B cell (primary cell): ENCODE data around the gene OR8B8. TPM values are rescaled to one million over a fixed set of nuclear protein-coding genes. Genes with fewer than 3 reads are reported as not detected.

Experiments used
- ATAC-seq: fragments of 200-7000 bp; cut with Tn5 transposase; one replicate; pipeline ENCODE4 v1.10.0; 2021; ENCODE audit warnings: low read depth, mild to moderate bottlenecking, moderate number of reproducible peaks, moderate library complexity
- CTCF ChIA-PET: fragments of 350-600 bp; sonication (Branson Sonifier 250); formaldehyde crosslinking; loops from one replicate; lab custom pipeline; 2021; ENCODE audit warnings: antibody characterized with exemption, inconsistent platforms; lab: Charles Lee
- POLR2A ChIA-PET: fragments of 350-600 bp; sonication (Branson Sonifier 250); formaldehyde crosslinking; loops from one replicate; lab custom pipeline; 2021; ENCODE audit warnings: antibody characterized with exemption; lab: Charles Lee
- DNase-seq: peaks from one replicate; pipeline ENCODE4 v3.0.0; 2013
- H2AFZ ChIP-seq: 2 replicates; pipeline ENCODE4 v1.6.1; 2012; ENCODE audit warnings: mild to moderate bottlenecking, low read depth, low read length; ENCODE audit not compliant: insufficient read depth, poor library complexity, severe bottlenecking
- H3K27ac ChIP-seq, 2 donors: 1 replicate in 1 of 2; 2 replicates in 1 of 2; pipeline ENCODE4 v1.5.1; 2012 to 2013; ENCODE audit warnings: low read length in 2 of 2, mild to moderate bottlenecking in 2 of 2, moderate library complexity in 1 of 2
- H3K27me3 ChIP-seq, 4 experiments: fragments of 200-600 bp in 1 of 4; sonication (generic) in 1 of 4; replicated peaks in 1 of 4; 1 replicate in 2 of 4; 2 replicates in 2 of 4; pipeline versions ENCODE4 v1.6.1 to v1.7.0; 2013 to 2016; ENCODE audit warnings: low read length in 3 of 4, mild to moderate bottlenecking in 2 of 4, mixed read lengths in 1 of 4, moderate library complexity in 1 of 4; ENCODE audit not compliant: insufficient read depth in 4 of 4, control insufficient read depth in 3 of 4; ENCODE audit errors: control extremely low read depth in 1 of 4
- H3K36me3 ChIP-seq, 2 experiments: replicated peaks in 1 of 2; 1 replicate in 1 of 2; 2 replicates in 1 of 2; pipeline versions ENCODE4 v1.6.1 to v1.7.1; 2013; ENCODE audit warnings: low read length in 1 of 2; ENCODE audit not compliant: insufficient read depth in 2 of 2, control insufficient read depth in 1 of 2; ENCODE audit errors: control extremely low read depth in 1 of 2, extremely low read depth in 1 of 2
- H3K4me1 ChIP-seq, 2 donors: fragments of 200-600 bp in 1 of 2; sonication (generic) in 1 of 2; 1 replicate in 1 of 2; 2 replicates in 1 of 2; pipeline versions ENCODE4 v1.5.1 to v1.6.1; 2013 to 2017; ENCODE audit warnings: low read length in 2 of 2; ENCODE audit not compliant: control insufficient read depth in 2 of 2, insufficient read depth in 2 of 2
- H3K4me2 ChIP-seq: replicated peaks from 2 replicates; pipeline ENCODE3; 2012; ENCODE audit warnings: mild to moderate bottlenecking, low read depth, low read length; ENCODE audit not compliant: poor library complexity, severe bottlenecking
- H3K4me3 ChIP-seq, 5 experiments: fragments of 200-600 bp in 1 of 5; sonication (generic) in 1 of 5; 1 replicate in 3 of 5; 2 replicates in 2 of 5; pipeline versions ENCODE4 v1.5.1 to v1.7.0; 2011 to 2016; ENCODE audit warnings: low read length in 4 of 5, mild to moderate bottlenecking in 4 of 5, low read depth in 2 of 5, control low read depth in 1 of 5, moderate library complexity in 1 of 5; ENCODE audit not compliant: insufficient read depth in 1 of 5; ENCODE audit errors: control extremely low read depth in 1 of 5, extremely low read depth in 1 of 5
- H3K79me2 ChIP-seq: fragments of 200-600 bp; sonication (generic); one replicate; pipeline ENCODE4 v1.6.0; 2016; ENCODE audit warnings: low read length; ENCODE audit not compliant: control insufficient read depth, insufficient read depth
- H3K9ac ChIP-seq: fragments of 200-600 bp; sonication (generic); 2 replicates; pipeline ENCODE4 v1.6.1; 2017; ENCODE audit warnings: mild to moderate bottlenecking, low read length, moderate library complexity
- H3K9me3 ChIP-seq, 3 donors: one replicate each; pipeline versions ENCODE4 v1.6.1 to v1.7.1; 2013; ENCODE audit warnings: low read length in 2 of 3; ENCODE audit not compliant: control insufficient read depth in 2 of 3, insufficient read depth in 1 of 3; ENCODE audit errors: control extremely low read depth in 1 of 3
- H4K20me1 ChIP-seq: 2 replicates; pipeline ENCODE4 v1.6.0; 2012; ENCODE audit warnings: mild to moderate bottlenecking, low read length; ENCODE audit not compliant: insufficient read depth, control insufficient read depth, poor library complexity, severe bottlenecking
- H3K27ac Mint-ChIP-seq: one replicate; pipeline ENCODE4 v1.8.0; 2021; ENCODE audit warnings: mixed read lengths
- H3K27me3 Mint-ChIP-seq: one replicate; pipeline ENCODE4 v1.8.0; 2021; ENCODE audit warnings: mixed read lengths
- H3K4me1 Mint-ChIP-seq: one replicate; pipeline ENCODE4 v1.8.0; 2021; ENCODE audit warnings: mixed read lengths
- H3K4me3 Mint-ChIP-seq: one replicate; pipeline ENCODE4 v1.8.0; 2021; ENCODE audit warnings: mixed read lengths
- H3K9me3 Mint-ChIP-seq: one replicate; pipeline ENCODE4 v1.8.0; 2022; ENCODE audit warnings: mixed read lengths; ENCODE audit not compliant: insufficient read depth
- EZH2 ChIP-seq: IDR thresholded peaks from 2 replicates; pipeline ENCODE4 v1.6.1; 2012; ENCODE audit warnings: borderline replicate concordance, low read depth, mild to moderate bottlenecking, moderate library complexity, low read length; ENCODE audit not compliant: insufficient read depth, poor library complexity, severe bottlenecking
- WGBS: methylation state at CpG from one replicate; pipeline ENCODE4 v1.1.5; 2013; ENCODE audit warnings: missing lambda C conversion rate; ENCODE audit not compliant: insufficient coverage; 5-methylcytosine and 5-hydroxymethylcytosine counted together
- intact Hi-C: fragments of 100-400 bp; cut with micrococcal nuclease; formaldehyde crosslinking; loops from one replicate; pipeline ENCODE4 v1.10.0; 2022
- polyA plus RNA-seq: library from polyadenylated mRNA; depleted of rRNA; stranded (reverse); fragments of >200 nt; gene quantifications from 2 replicates; pipeline ENCODE4 v1.2.3, GENCODE V29; 2012
- total RNA-seq, 2 donors: library from RNA; stranded (reverse); fragments of 120-200 nt in 1 of 2; gene quantifications; 1 replicate in 1 of 2; 2 replicates in 1 of 2; pipeline versions ENCODE4 v1.2.3 to v1.2.4, GENCODE V29; 2013 to 2022
- TF ChIP-seq, protein P1 (sequence below): fragments of 200-600 bp; IDR thresholded peaks from one replicate; pipeline ENCODE4 v1.8.0; 2022; ENCODE audit warnings: antibody characterized with exemption, mild to moderate bottlenecking

Gene OR8B8
- total and polyA plus RNA-seq, 2 donors (not counting 1 experiment from before 2014, with no cell fraction given) = not detected

DNA sequence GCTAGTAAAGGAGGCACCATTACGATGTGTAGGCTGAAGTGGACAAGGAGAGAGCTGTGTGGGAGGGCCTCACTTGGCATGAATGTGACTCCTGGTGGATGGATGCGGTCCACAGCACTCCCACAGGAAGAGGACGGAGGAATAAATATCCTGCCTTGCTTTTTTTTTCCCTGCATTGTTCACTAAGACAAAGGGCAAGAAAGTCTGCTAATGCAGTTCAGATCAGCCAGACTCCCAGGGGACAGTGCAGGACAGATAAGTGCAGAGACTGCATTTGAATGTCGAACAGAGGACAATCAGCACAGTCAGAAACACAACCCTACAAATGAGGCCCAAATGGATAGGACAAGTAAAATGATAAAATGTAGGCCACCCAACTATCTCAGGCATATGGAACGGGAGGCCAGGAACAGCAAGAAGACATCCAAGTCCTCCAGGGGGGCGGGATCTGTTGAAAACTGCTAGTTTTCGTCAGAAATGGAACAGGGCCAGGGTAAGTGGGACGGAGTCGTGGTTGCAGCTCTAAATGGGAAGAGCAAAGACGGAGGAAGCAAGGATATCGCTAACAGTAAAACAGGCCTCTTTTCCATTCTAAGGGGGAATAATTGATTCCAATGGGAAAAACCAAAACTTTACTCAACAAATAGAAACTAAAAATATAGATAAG lies 25.2 kb upstream of the OR8B8 start:
- no peaks in the 10 kb centered on the region for H3K36me3 ChIP-seq
- Mint-ChIP-seq H3K27ac (no peak overlapping the region), H3K4me3 (no peak overlapping the region), H3K9me3 (no peaks in the 10 kb centered on the region), H3K27me3 (peaks cover 18% of the 10 kb centered on the region), H3K4me1 (no peaks in the 10 kb centered on the region)
- DNase-seq (no peak), ATAC-seq (no peak)
- no peaks in the 10 kb centered on the region for H3K79me2 ChIP-seq
- H4K20me1 ChIP-seq = no peaks in the 10 kb centered on the region
- H3K9ac ChIP-seq = no peak overlapping the region
- H3K4me2 ChIP-seq = no peak overlapping the region
- intact Hi-C loops = no loop called here
- CTCF ChIA-PET = no interaction called here
- H3K4me3 ChIP-seq = no peak overlapping the region
- 87% methylated on average over 7 of the region's 11 CpGs for WGBS
- no peaks in the 10 kb centered on the region for H3K4me1 ChIP-seq
- no peak overlapping the region for H2AFZ ChIP-seq
- TF ChIP-seq, protein P1, sequence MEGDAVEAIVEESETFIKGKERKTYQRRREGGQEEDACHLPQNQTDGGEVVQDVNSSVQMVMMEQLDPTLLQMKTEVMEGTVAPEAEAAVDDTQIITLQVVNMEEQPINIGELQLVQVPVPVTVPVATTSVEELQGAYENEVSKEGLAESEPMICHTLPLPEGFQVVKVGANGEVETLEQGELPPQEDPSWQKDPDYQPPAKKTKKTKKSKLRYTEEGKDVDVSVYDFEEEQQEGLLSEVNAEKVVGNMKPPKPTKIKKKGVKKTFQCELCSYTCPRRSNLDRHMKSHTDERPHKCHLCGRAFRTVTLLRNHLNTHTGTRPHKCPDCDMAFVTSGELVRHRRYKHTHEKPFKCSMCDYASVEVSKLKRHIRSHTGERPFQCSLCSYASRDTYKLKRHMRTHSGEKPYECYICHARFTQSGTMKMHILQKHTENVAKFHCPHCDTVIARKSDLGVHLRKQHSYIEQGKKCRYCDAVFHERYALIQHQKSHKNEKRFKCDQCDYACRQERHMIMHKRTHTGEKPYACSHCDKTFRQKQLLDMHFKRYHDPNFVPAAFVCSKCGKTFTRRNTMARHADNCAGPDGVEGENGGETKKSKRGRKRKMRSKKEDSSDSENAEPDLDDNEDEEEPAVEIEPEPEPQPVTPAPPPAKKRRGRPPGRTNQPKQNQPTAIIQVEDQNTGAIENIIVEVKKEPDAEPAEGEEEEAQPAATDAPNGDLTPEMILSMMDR = no peak
- no peak for TF ChIP-seq EZH2
- POLR2A ChIA-PET = no interaction called here
- H3K9me3 ChIP-seq = no peaks in the 10 kb centered on the region
- H3K27me3 ChIP-seq = no peaks in the 10 kb centered on the region
- no peak overlapping the region for H3K27ac ChIP-seq

DNA sequence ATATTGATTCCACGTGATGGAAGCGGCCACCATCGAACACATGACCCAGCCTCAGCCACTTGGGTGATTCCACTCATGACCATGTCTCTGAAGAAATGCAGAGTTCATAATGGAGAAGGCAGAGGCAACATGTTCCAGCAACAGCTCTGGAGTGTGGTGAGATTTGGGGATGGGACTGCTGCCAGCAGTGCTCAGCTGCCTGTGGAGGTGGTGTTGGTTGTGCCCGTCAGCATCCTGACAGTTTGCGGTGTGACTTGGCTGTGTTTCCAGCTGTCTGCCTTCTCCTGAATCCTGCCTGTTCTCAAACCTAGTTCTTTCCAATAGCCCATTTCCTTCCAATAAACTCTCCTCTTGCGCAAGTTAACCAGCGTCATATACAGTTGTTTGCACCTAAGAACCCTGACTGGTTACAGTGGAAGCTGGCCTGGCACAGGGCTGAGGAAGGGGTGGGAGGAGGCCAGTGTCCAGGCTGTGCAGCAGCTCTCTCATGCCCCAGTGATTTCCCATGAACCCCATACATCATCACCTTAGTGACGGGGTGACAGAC lies 22.0 kb upstream of the OR8B8 start:
- Mint-ChIP-seq H3K4me1 (no peaks in the 10 kb centered on the region), H3K27me3 (peaks cover 18% of the 10 kb centered on the region), H3K9me3 (no peaks in the 10 kb centered on the region), H3K27ac (no peak overlapping the region), H3K4me3 (no peak overlapping the region)
- Histone ChIP-seq H3K4me2 (no peak overlapping the region), H3K4me1 (no peaks in the 10 kb centered on the region), H3K4me3 (no peak overlapping the region), H3K9me3 (no peaks in the 10 kb centered on the region), H3K36me3 (no peaks in the 10 kb centered on the region), H2AFZ (no peak overlapping the region), H3K79me2 (no peaks in the 10 kb centered on the region), H3K9ac (no peak overlapping the region), H4K20me1 (no peaks in the 10 kb centered on the region), H3K27me3 (no peaks in the 10 kb centered on the region), H3K27ac (no peak overlapping the region)
- no peak for TF ChIP-seq EZH2
- TF ChIP-seq, protein P1 = no peak
- ChIA-PET POLR2A (no interaction called here), CTCF (no interaction called here)
- ATAC-seq = no peak
- WGBS = 92% methylated on average over 5 of the region's 8 CpGs
- no peak for DNase-seq
- intact Hi-C loops = no loop called here
